Tibial nerve (tissue), 4 donors: ENCODE results near the gene KIAA0040. TPM values are rescaled to one million over a fixed set of nuclear protein-coding genes. Genes with fewer than 3 reads are reported as not detected.

Source experiments
- DNase-seq, 2 donors: peaks; one replicate each; pipeline ENCODE4 v3.0.0-alpha.2; 2019; ENCODE audit warnings: low spot score in 2 of 2
- H3K27ac ChIP-seq, 4 donors: fragments of 200-600 bp; sonication (generic) in 3 of 4; one replicate each; pipeline ENCODE4 v1.5.1; 2017 to 2019; ENCODE audit warnings: mild to moderate bottlenecking in 1 of 4
- H3K27me3 ChIP-seq, 2 donors: fragments of 200-600 bp; sonication (generic) in 1 of 2; one replicate each; pipeline versions ENCODE4 v1.5.1 to v1.6.0; 2017 to 2019
- H3K36me3 ChIP-seq, 3 donors: fragments of 200-600 bp; sonication (generic); one replicate each; pipeline ENCODE4 v1.5.1; 2018 to 2019
- H3K4me1 ChIP-seq, 4 donors: fragments of 200-600 bp; sonication (generic) in 3 of 4; one replicate each; pipeline ENCODE4 v1.5.1; 2017 to 2019
- H3K4me3 ChIP-seq, 4 donors: fragments of 200-600 bp; sonication (generic) in 3 of 4; one replicate each; pipeline ENCODE4 v1.5.1; 2017 to 2019; ENCODE audit warnings: mild to moderate bottlenecking in 1 of 4, moderate library complexity in 1 of 4
- H3K9me3 ChIP-seq, 4 donors: fragments of 200-600 bp; sonication (generic) in 3 of 4; one replicate each; pipeline ENCODE4 v1.5.1; 2017 to 2019
- CTCF ChIP-seq, 5 experiments: fragments of 200-600 bp in 3 of 5; fragments of 450-650 bp in 2 of 5; sonication (generic) in 3 of 5; IDR thresholded peaks; one replicate each; pipeline ENCODE4 v1.5.1; 2016 to 2019; ENCODE audit warnings: antibody characterized with exemption in 5 of 5, mild to moderate bottlenecking in 3 of 5, moderate library complexity in 2 of 5
- EP300 ChIP-seq, 2 donors: sonication (generic); formaldehyde crosslinking; IDR thresholded peaks; one replicate each; pipeline ENCODE4 v1.6.1; 2017; ENCODE audit warnings: antibody characterized with exemption in 2 of 2, mild to moderate bottlenecking in 1 of 2
- POLR2A ChIP-seq, 2 donors: fragments of 450-650 bp; IDR thresholded peaks; one replicate each; pipeline ENCODE4 v1.6.1; 2017; ENCODE audit warnings: antibody characterized with exemption in 2 of 2, mild to moderate bottlenecking in 2 of 2, moderate library complexity in 2 of 2
- WGBS, 2 donors: methylation state at CpG; one replicate each; pipeline ENCODE4 v1.1.5; 2018; 5-methylcytosine and 5-hydroxymethylcytosine counted together
- total RNA-seq, 4 donors: library from RNA; depleted of rRNA; stranded (reverse); fragments of >200 nt; gene quantifications; one replicate each; pipeline ENCODE4 v1.1.0, GENCODE V29; 2016

KIAA0040 gene
- total RNA-seq, 4 donors from 2014 or later = 16.9 to 28.8 (median 20.3) TPM

- DNase-seq = no peak
- H3K9me3 ChIP-seq = no peaks in the 10 kb centered on the region
- WGBS, 2 donors = 83 to 85% methylated on average over 5 of the region's 5 CpGs
- H3K4me1 ChIP-seq = peaks cover 0 to 4% (median 0%) of the 10 kb centered on the region in 4 donors
- no peak overlapping the region for H3K27ac ChIP-seq
- TF ChIP-seq CTCF (IDR thresholded peaks at IDR 0.05) (no peak), POLR2A (IDR thresholded peaks at IDR 0.05) (no peak), EP300 (IDR thresholded peaks at IDR 0.05) (no peak)
- no peak overlapping the region for H3K4me3 ChIP-seq
- H3K36me3 ChIP-seq = peaks cover 0 to 32% (median 3%) of the 10 kb centered on the region in 3 donors
- no peaks in the 10 kb centered on the region for H3K27me3 ChIP-seq
Measured at GRCh38 chr1:175166746-175167145, 25.8 kb downstream of the KIAA0040 start.

- Histone ChIP-seq H3K9me3 (no peaks in the 10 kb centered on the region), H3K4me3 (no peak overlapping the region), H3K36me3 (peaks cover 0 to 50% (median 8%) of the 10 kb centered on the region in 3 donors), H3K4me1 (peaks cover 0 to 4% (median 0%) of the 10 kb centered on the region in 4 donors), H3K27me3 (no peaks in the 10 kb centered on the region), H3K27ac (no peak overlapping the region)
- DNase-seq = no peak
- WGBS, 2 donors = 83 to 90% methylated on average over 2 of the region's 2 CpGs
- TF ChIP-seq POLR2A (IDR thresholded peaks at IDR 0.05) (no peak), CTCF (IDR thresholded peaks at IDR 0.05) (no peak), EP300 (IDR thresholded peaks at IDR 0.05) (no peak)
Measured at GRCh38 chr1:175164751-175165150, 27.8 kb downstream of the KIAA0040 start.

- no peak for TF ChIP-seq CTCF (IDR thresholded peaks at IDR 0.05)
- TF ChIP-seq EP300 (IDR thresholded peaks at IDR 0.05) = no peak
- no peak for TF ChIP-seq POLR2A (IDR thresholded peaks at IDR 0.05)
- 64 to 75% methylated on average over 4 of the region's 4 CpGs for WGBS, 2 donors
- Histone ChIP-seq H3K9me3 (no peaks in the 10 kb centered on the region), H3K4me3 (no peak overlapping the region), H3K27ac (no peak overlapping the region), H3K27me3 (no peaks in the 10 kb centered on the region), H3K4me1 (no peaks in the 10 kb centered on the region), H3K36me3 (peaks cover 0 to 54% (median 8%) of the 10 kb centered on the region in 3 donors)
- no peak for DNase-seq
Measured at GRCh38 chr1:175163702-175164101, 28.9 kb downstream of the KIAA0040 start.

- H3K27ac ChIP-seq = no peak overlapping the region
- no peak overlapping the region for H3K4me3 ChIP-seq
- 24 to 28% methylated on average over 4 of the region's 4 CpGs for WGBS, 2 donors
- no peaks in the 10 kb centered on the region for H3K9me3 ChIP-seq
- TF ChIP-seq POLR2A (IDR thresholded peaks at IDR 0.05) (no peak), CTCF (IDR thresholded peaks at IDR 0.05) (no peak), EP300 (IDR thresholded peaks at IDR 0.05) (no peak)
- no peak for DNase-seq
- H3K27me3 ChIP-seq = no peaks in the 10 kb centered on the region
- H3K36me3 ChIP-seq = peaks cover 0 to 54% (median 8%) of the 10 kb centered on the region in 3 donors
- H3K4me1 ChIP-seq = no peaks in the 10 kb centered on the region
Measured at GRCh38 chr1:175162955-175163354, 29.6 kb downstream of the KIAA0040 start.

- no peak for TF ChIP-seq CTCF (IDR thresholded peaks at IDR 0.05)
- TF ChIP-seq EP300 (IDR thresholded peaks at IDR 0.05) = no peak
- no peak for TF ChIP-seq POLR2A (IDR thresholded peaks at IDR 0.05)
- H3K27ac ChIP-seq = no peak overlapping the region
- peaks cover 0 to 25% (median 5%) of the 10 kb centered on the region in 3 donors for H3K36me3 ChIP-seq
- peaks cover 0 to 5% (median 0%) of the 10 kb centered on the region in 4 donors for H3K4me1 ChIP-seq
- 54 to 62% methylated on average over 6 of the region's 6 CpGs for WGBS, 2 donors
- DNase-seq = no peak
- H3K9me3 ChIP-seq = no peaks in the 10 kb centered on the region
- H3K27me3 ChIP-seq = no peaks in the 10 kb centered on the region
- no peak overlapping the region for H3K4me3 ChIP-seq
Measured at GRCh38 chr1:175158170-175158591, 34.4 kb downstream of the KIAA0040 start.
